ENCODE results near the gene TRPM1.

TRPM1 gene

GRCh38 chr15:31077181-31077580 is 24.3 kb downstream of the TRPM1 start:
- TF ChIP-seq CTCF (IDR thresholded peaks at IDR 0.05; ENCODE audit: insufficient read depth, low read length, poor library complexity, severe bottlenecking), result no peak
- H3K4me3 ChIP-seq (replicated peaks; ENCODE audit: low read depth, low read length), result no peak overlapping the region

GRCh38 chr15:31074321-31074720 is 27.2 kb downstream of the TRPM1 start:
- TF ChIP-seq CTCF (IDR thresholded peaks at IDR 0.05; ENCODE audit: insufficient read depth, low read length, poor library complexity, severe bottlenecking), result no peak
- Histone ChIP-seq H3K36me3 (ENCODE audit: control insufficient read depth, insufficient read depth, low read length) (no peaks in the 10 kb centered on the region), H3K4me3 (replicated peaks; ENCODE audit: low read depth, low read length) (no peak overlapping the region), H3K27me3 (replicated peaks; ENCODE audit: control insufficient read depth, insufficient read depth, low read length) (no peaks in the 10 kb centered on the region)
- DNase-seq (ENCODE audit: extremely low read depth, insufficient read length), result no peak

More at GRCh38 chr15:31077181-31077580, 24.3 kb downstream of the TRPM1 start:
- H3K27me3 ChIP-seq (replicated peaks; ENCODE audit: control insufficient read depth, insufficient read depth, low read length), result no peaks in the 10 kb centered on the region
- H3K36me3 ChIP-seq (ENCODE audit: control insufficient read depth, insufficient read depth, low read length), result no peaks in the 10 kb centered on the region
- no peak for DNase-seq (ENCODE audit: extremely low read depth, insufficient read length)

- DNase-seq (ENCODE audit: extremely low read depth, insufficient read length), result no peak
- no peaks in the 10 kb centered on the region for H3K27me3 ChIP-seq (replicated peaks; ENCODE audit: control insufficient read depth, insufficient read depth, low read length)
- no peaks in the 10 kb centered on the region for H3K36me3 ChIP-seq (ENCODE audit: control insufficient read depth, insufficient read depth, low read length)
- no peak for TF ChIP-seq CTCF (IDR thresholded peaks at IDR 0.05; ENCODE audit: insufficient read depth, low read length, poor library complexity, severe bottlenecking)
- H3K4me3 ChIP-seq (replicated peaks; ENCODE audit: low read depth, low read length), result no peak overlapping the region
These were observed 30.7 kb downstream of the TRPM1 start for GRCh38 chr15:31070867-31071266.

DNA sequence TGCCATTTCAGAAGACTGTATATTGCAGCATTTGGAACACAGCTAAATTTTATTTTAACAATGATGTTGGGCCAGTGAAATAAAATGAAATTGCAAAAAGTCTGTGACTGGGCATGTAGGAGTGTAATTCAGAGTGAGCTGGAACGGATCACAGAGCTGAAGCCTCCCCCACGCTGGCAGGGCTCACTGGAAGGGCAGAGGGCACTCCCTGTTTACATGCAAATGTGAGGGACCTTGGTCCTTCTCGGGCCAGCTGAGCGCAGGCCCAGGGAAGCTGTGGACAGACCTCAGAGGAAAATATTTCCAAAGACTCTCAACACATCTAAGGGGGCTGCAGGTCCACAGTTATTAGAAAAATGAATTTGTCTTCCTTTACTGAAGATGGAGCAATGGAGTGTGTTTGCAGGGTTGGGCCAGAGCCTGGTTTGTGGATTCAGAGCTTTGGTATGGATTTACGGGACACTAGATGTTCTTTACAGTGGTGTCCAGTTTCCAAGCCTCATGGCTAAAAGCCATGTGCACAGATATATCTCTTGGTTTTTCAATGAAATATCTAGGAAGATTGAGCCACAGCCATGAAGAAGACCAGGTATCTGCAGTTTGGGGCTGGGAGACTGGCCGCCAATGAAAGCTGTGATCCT is 32.0 kb downstream of the TRPM1 start:
- no peak for DNase-seq (ENCODE audit: extremely low read depth, insufficient read length)
- Histone ChIP-seq H3K4me3 (replicated peaks; ENCODE audit: low read depth, low read length) (no peak overlapping the region), H3K36me3 (ENCODE audit: control insufficient read depth, insufficient read depth, low read length) (no peaks in the 10 kb centered on the region), H3K27me3 (replicated peaks; ENCODE audit: control insufficient read depth, insufficient read depth, low read length) (no peaks in the 10 kb centered on the region)
- TF ChIP-seq CTCF (IDR thresholded peaks at IDR 0.05; ENCODE audit: insufficient read depth, low read length, poor library complexity, severe bottlenecking), result no peak

DNA sequence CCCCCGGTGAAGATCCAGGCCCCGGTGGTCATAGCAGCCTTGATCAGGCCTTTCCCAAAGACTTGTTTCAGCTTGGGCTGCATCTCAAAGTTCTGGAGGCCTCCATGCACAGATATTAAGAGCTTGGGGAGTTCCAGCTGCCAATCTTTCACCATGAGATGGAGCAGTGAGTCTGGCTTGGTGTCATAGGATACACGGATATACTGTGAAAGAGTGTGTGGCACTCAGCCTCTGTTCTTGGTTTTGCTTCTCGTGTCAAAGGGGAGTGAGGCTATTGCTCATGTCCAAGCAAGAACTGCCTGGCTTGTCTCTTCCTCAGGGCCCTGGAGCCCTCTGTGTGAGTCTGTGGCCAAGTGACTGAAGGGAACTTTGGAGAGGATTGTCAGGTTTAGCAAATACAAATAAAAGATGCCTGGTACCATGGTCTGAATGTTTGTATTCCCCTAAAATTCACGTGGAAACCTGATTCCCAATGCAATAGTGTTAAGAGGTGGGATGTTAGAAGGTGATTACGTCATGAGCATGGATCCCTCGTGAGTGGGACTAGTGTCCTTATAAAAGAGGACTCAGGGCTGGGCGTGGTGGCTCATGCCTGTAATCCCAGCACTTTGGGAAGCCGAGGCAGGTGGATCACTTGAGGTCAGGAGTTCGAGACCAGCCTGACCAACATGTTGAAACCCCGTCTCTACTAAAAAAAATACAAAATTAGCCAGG is 33.5 kb downstream of the TRPM1 start:
- no peak for DNase-seq (ENCODE audit: extremely low read depth, insufficient read length)
- TF ChIP-seq CTCF (IDR thresholded peaks at IDR 0.05; ENCODE audit: insufficient read depth, low read length, poor library complexity, severe bottlenecking), result no peak
- no peaks in the 10 kb centered on the region for H3K27me3 ChIP-seq (replicated peaks; ENCODE audit: control insufficient read depth, insufficient read depth, low read length)
- no peak overlapping the region for H3K4me3 ChIP-seq (replicated peaks; ENCODE audit: low read depth, low read length)
- no peaks in the 10 kb centered on the region for H3K36me3 ChIP-seq (ENCODE audit: control insufficient read depth, insufficient read depth, low read length)
